Osteoblast (primary cell): Measurements from ENCODE around the gene PLXNB2. TPM values are rescaled to one million over a fixed set of nuclear protein-coding genes. Genes with fewer than 3 reads are reported as not detected.

Source experiments
- DNase-seq: peaks from one replicate; pipeline ENCODE4 v3.0.0; 2011; ENCODE audit warnings: low spot score, mixed read lengths; ENCODE audit not compliant: insufficient read length; ENCODE audit errors: missing footprints
- H2AFZ ChIP-seq: 2 replicates; pipeline ENCODE4 v1.6.0; 2011; ENCODE audit warnings: mild to moderate bottlenecking, low read length
- H3K27ac ChIP-seq: 2 replicates; pipeline ENCODE4 v1.5.1; 2011; ENCODE audit warnings: mild to moderate bottlenecking, low read depth, low read length, moderate library complexity
- H3K27me3 ChIP-seq: 2 replicates; pipeline ENCODE4 v1.6.0; 2012; ENCODE audit warnings: mild to moderate bottlenecking, control low read depth, inconsistent platforms, low read length, moderate library complexity; ENCODE audit not compliant: insufficient read depth
- H3K36me3 ChIP-seq: 2 replicates; pipeline ENCODE4 v1.5.1; 2011; ENCODE audit warnings: mild to moderate bottlenecking, low read length, control low read depth, moderate library complexity; ENCODE audit not compliant: insufficient read depth
- H3K4me1 ChIP-seq: 2 replicates; pipeline ENCODE4 v1.5.1; 2011; ENCODE audit warnings: mild to moderate bottlenecking, low read length, control low read depth, moderate library complexity; ENCODE audit not compliant: insufficient read depth
- H3K4me2 ChIP-seq: 2 replicates; pipeline ENCODE4 v1.6.0; 2011; ENCODE audit warnings: mild to moderate bottlenecking, low read length; ENCODE audit not compliant: insufficient read depth
- H3K4me3 ChIP-seq: fragments of 200-600 bp; sonication (generic); 3 replicates; pipeline ENCODE4 v1.5.1; 2012; ENCODE audit warnings: mild to moderate bottlenecking, low read length, inconsistent platforms; ENCODE audit not compliant: insufficient read depth
- H3K79me2 ChIP-seq: 2 replicates; pipeline ENCODE4 v1.6.0; 2012; ENCODE audit warnings: mild to moderate bottlenecking, low read length, control low read depth, inconsistent platforms; ENCODE audit not compliant: insufficient read depth
- H3K9me3 ChIP-seq: 2 replicates; pipeline ENCODE4 v1.5.1; 2011; ENCODE audit warnings: low read depth, low read length, control low read depth
- H4K20me1 ChIP-seq: 2 replicates; pipeline ENCODE4 v1.6.0; 2012; ENCODE audit warnings: mild to moderate bottlenecking, low read length, control low read depth; ENCODE audit not compliant: insufficient read depth
- total RNA-seq: library from RNA; depleted of rRNA; stranded (reverse); fragments of >200 nt; gene quantifications from 2 replicates; pipeline ENCODE4 v1.2.3, GENCODE V29; 2012
- TF ChIP-seq, protein P1 (sequence below): IDR thresholded peaks from 2 replicates; pipeline ENCODE4 v1.5.1; 2011; ENCODE audit warnings: mild to moderate bottlenecking, low read depth, low read length, moderate library complexity; ENCODE audit errors: extremely low read depth

Gene PLXNB2
- total RNA-seq, 1 donor, result 209 TPM

DNA sequence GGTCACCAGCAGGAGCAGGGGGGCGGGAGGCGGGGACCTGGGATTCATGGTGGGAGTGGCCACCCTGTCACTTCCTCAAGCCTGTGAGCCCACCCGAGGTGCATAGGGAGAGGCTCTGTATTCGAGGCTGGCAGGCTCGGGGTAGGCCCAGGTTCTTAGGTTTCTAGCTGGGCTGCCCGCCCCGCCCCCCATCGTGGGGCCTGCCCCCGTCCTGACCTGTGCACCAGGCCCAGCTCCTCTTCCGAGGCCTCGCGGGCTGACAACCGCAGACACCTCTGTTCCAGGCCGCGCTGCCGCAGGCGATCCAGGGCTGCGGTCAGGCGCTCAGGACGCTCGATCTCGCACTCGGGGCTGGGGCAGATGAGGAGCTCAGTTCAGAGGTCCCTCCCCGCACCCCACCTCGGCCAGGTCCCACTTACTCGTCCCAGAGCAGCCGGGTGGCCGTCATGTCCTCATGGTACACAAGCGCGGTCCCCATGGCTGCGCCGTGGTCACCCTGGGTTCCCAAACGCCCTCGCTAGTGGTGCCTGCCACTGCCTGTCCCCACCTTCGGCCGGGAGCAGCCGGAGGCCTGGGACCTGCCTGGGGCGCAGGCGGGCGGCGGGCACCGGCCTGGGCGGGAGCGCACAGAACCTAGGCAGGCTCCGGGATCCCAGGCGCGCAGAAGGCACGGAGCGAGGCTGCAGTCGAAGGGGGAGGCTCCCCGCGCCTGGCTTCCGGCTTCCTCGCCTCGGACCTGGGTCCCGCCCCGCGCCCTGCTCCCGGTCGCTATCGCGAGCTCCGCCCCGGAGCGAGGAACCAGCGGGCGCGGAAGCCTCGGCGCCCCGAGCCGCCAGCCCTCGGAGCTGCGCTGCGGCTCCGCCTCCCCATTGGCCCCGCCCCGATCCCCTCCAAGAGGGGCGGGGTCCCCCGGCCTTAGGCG is 56.6 kb downstream of the PLXNB2 start, which contains the start of gene HDAC10:
TSS of gene HDAC10 (minus strand) at position 711 of the 922 bp plus-strand sequence. CDS start at position 478, 233 bp downstream.
- Histone ChIP-seq H3K4me1 (peaks cover 12% of the 10 kb centered on the region), H3K79me2 (peaks cover 37% of the 10 kb centered on the region), H4K20me1 (peaks cover 11% of the 10 kb centered on the region), H3K27me3 (no peaks in the 10 kb centered on the region), H3K27ac (peak within 1 kb of the TSS; percentile 37), H3K4me2 (peak within 1 kb of the TSS; percentile 91), H3K9me3 (no peaks in the 10 kb centered on the region), H3K4me3 (peak within 1 kb of the TSS; percentile 87), H3K36me3 (peaks cover 17% of the 10 kb centered on the region), H2AFZ (peak within 1 kb of the TSS; percentile 72)
- DNase-seq, result peak; percentile 100
- TF ChIP-seq, protein P1, sequence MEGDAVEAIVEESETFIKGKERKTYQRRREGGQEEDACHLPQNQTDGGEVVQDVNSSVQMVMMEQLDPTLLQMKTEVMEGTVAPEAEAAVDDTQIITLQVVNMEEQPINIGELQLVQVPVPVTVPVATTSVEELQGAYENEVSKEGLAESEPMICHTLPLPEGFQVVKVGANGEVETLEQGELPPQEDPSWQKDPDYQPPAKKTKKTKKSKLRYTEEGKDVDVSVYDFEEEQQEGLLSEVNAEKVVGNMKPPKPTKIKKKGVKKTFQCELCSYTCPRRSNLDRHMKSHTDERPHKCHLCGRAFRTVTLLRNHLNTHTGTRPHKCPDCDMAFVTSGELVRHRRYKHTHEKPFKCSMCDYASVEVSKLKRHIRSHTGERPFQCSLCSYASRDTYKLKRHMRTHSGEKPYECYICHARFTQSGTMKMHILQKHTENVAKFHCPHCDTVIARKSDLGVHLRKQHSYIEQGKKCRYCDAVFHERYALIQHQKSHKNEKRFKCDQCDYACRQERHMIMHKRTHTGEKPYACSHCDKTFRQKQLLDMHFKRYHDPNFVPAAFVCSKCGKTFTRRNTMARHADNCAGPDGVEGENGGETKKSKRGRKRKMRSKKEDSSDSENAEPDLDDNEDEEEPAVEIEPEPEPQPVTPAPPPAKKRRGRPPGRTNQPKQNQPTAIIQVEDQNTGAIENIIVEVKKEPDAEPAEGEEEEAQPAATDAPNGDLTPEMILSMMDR, result no peak

DNA sequence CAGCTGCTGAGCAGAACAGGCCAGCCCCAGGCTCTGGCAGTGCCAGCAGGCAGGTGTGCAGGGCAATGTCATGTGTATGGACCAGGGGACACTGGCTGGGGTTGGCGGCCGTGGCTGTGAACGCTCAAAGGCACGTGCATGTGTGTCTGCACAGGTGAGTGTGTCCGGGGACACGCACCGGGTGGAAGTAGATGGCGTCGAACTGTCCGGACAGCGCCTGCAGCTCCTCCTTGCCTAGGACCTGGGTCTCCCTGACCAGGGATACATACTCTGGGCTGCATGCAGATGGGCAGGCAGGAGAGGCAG is 57.2 kb downstream of the PLXNB2 start:
- Histone ChIP-seq H3K27ac (no peak overlapping the region), H3K79me2 (peaks cover 43% of the 10 kb centered on the region), H4K20me1 (peaks cover 11% of the 10 kb centered on the region), H3K4me3 (peak overlapping the region; percentile 87), H2AFZ (no peak overlapping the region), H3K9me3 (no peaks in the 10 kb centered on the region), H3K36me3 (peaks cover 18% of the 10 kb centered on the region), H3K27me3 (no peaks in the 10 kb centered on the region), H3K4me1 (peaks cover 18% of the 10 kb centered on the region), H3K4me2 (peak overlapping the region; percentile 91)
- TF ChIP-seq, protein P1, result no peak
- DNase-seq, result no peak

DNA sequence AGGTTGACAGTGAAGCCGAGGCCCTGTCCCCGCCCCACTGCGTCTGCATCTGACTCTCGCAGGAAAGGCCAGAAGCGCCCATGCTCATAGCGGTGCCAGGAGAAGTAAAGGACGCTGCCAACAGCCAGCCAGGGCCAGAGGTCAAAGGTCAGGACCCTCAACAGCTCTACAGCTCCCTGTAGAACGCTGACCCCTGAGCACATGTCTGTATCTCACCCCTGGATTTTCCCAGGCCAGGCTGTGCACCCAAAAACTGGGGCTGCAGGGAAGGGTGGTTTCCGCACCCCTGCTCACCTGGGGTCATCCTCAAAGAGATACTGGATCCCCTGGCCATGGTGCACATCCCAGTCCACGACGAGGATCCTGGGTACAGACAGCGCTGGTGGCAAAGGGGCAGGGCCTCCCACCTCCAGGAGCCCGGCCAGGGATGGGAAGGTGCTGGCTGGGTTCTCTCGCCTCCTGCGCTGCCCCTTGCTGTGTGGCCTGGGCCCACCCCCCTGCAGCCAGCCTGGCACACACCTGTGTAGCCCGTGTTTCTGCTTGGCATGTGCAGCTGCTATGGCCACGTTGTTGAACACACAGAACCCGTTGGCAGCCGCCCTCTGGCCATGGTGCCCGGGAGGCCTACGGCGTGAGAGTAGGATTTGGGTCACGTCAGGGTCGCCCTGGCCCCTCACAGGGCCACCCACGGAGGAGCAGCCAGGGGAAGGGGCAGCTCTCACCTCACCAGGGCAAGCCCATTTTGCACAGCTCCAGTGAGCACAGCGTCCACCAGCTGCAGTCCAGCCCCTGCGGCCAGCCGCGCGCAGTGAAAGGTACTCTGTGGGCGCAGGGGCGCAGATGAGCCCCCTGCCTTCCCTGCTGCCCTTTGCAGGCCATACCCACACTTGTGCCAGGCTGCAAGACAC is 57.9 kb downstream of the PLXNB2 start:
- peak; percentile 77 for DNase-seq
- no peak overlapping the region for H3K27ac ChIP-seq
- H3K27me3 ChIP-seq, result no peaks in the 10 kb centered on the region
- peaks cover 11% of the 10 kb centered on the region for H4K20me1 ChIP-seq
- peaks cover 18% of the 10 kb centered on the region for H3K4me1 ChIP-seq
- H3K9me3 ChIP-seq, result no peaks in the 10 kb centered on the region
- H3K79me2 ChIP-seq, result peaks cover 45% of the 10 kb centered on the region
- no peak overlapping the region for H2AFZ ChIP-seq
- peaks cover 18% of the 10 kb centered on the region for H3K36me3 ChIP-seq
- TF ChIP-seq, protein P1, result no peak
- H3K4me3 ChIP-seq, result peak overlapping the region; percentile 87
- peak overlapping the region; percentile 91 for H3K4me2 ChIP-seq
